ENCODE measurements around the gene CLSTN2. TPM values are rescaled to one million over a fixed set of nuclear protein-coding genes. Genes with fewer than 3 reads are reported as not detected.

CLSTN2 gene
- total RNA-seq, 1 experiment from 2014 or later, result 0.02 TPM

- TF ChIP-seq, protein P1, sequence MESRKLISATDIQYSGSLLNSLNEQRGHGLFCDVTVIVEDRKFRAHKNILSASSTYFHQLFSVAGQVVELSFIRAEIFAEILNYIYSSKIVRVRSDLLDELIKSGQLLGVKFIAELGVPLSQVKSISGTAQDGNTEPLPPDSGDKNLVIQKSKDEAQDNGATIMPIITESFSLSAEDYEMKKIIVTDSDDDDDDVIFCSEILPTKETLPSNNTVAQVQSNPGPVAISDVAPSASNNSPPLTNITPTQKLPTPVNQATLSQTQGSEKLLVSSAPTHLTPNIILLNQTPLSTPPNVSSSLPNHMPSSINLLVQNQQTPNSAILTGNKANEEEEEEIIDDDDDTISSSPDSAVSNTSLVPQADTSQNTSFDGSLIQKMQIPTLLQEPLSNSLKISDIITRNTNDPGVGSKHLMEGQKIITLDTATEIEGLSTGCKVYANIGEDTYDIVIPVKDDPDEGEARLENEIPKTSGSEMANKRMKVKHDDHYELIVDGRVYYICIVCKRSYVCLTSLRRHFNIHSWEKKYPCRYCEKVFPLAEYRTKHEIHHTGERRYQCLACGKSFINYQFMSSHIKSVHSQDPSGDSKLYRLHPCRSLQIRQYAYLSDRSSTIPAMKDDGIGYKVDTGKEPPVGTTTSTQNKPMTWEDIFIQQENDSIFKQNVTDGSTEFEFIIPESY (IDR thresholded peaks at IDR 0.05; ENCODE audit: extremely low read depth, insufficient replicate concordance, low read length), result no peak
- TF ChIP-seq POLR2AphosphoS5 (IDR thresholded peaks at IDR 0.05; ENCODE audit: low read depth, low read length), result no peak
- no peak for TF ChIP-seq EZH2 (IDR thresholded peaks at IDR 0.05)
- no peak for TF ChIP-seq EGR1 (IDR thresholded peaks at IDR 0.05; ENCODE audit: low read depth)
- TF ChIP-seq, protein P2, sequence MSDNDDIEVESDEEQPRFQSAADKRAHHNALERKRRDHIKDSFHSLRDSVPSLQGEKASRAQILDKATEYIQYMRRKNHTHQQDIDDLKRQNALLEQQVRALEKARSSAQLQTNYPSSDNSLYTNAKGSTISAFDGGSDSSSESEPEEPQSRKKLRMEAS (IDR thresholded peaks at IDR 0.05), result no peak
- TF ChIP-seq ZFX (IDR thresholded peaks at IDR 0.05), result no peak
- no peak for TF ChIP-seq CEBPB (IDR thresholded peaks at IDR 0.05; ENCODE audit: low read depth)
Measured at GRCh38 chr3:140146668-140147067, 211.7 kb downstream of the CLSTN2 start (continued).

DNA sequence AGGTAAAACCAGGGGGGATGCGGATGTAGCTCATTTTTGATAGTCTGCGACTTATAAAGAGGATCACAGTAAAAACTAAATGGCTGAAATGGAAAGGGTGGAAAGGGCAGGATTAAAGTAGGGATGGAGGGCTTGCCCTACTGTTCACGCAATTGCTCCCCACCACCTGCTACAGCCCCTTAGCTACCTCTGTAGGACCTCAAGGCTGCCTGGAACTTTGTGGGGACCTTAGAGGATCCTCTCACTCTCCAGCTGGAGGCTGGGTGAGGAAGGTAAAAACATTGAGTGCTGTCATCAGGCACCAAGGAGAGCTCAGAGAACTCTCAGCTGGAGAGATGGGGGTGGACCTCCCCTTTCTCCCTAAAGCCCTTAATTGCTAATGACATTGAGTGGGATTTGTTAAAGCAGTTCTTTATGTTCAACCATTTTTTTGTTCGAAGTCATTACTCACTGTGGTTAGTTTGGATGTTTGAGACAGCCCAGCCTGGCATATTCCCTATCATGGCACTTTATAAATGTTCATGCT lies 213.0 kb downstream of the CLSTN2 start:
- BruUV-seq (replicated peaks), result no TSS peak
- CTCF ChIA-PET, result interaction anchor here (1.3 kb wide), 1 partner anchor 20 kb away, joined by 3 read pairs; no protein-coding TSS in a partner anchor

More for the DNA sequence above, 213.0 kb downstream of the CLSTN2 start:
- Histone ChIP-seq H3K36me3 (ENCODE audit: control insufficient read depth in 1 of 2, insufficient read depth in 2 of 2, low read length in 2 of 2) (no peaks in the 10 kb centered on the region), H4K20me1 (ENCODE audit: insufficient read depth) (no peaks in the 10 kb centered on the region), H2AFZ (ENCODE audit: low read depth, low read length, poor library complexity, severe bottlenecking) (no peak overlapping the region), H3K4me1 (ENCODE audit: control insufficient read depth in 1 of 2, insufficient read depth in 2 of 2, low read length in 2 of 2) (no peaks in the 10 kb centered on the region), H3K9me3 (ENCODE audit: control insufficient read depth in 1 of 2, insufficient read depth in 1 of 2, low read depth in 1 of 2, low read length in 2 of 2) (no peaks in the 10 kb centered on the region), H3K9me2 (ENCODE audit: insufficient read depth) (no peaks in the 10 kb centered on the region), H3K4me2 (ENCODE audit: low read length) (no peak overlapping the region), H3K79me2 (ENCODE audit: insufficient read depth, low read length) (no peaks in the 10 kb centered on the region), H3K27me3 (ENCODE audit: insufficient read depth, low read length) (peaks cover 43% of the 10 kb centered on the region), H3K9ac (ENCODE audit: low read length) (no peak overlapping the region), H3K27ac (ENCODE audit: low read depth, low read length) (no peak overlapping the region), H3K4me3 (replicated peaks in 1 of 2; ENCODE audit: low read depth in 1 of 2, low read length in 2 of 2) (no peak overlapping the region)
- no peak for DNase-seq (ENCODE audit: low read depth, low spot score)
- ATAC-seq, result no peak
- ChIA-PET RAD21 (ENCODE audit: low non-redundant PET in 1 of 2, low total read pairs in 2 of 2, uncharacterized antibody in 2 of 2, unreplicated experiment in 2 of 2) (no interaction called here), POLR2A (no interaction called here)
- intact Hi-C loops (cut with micrococcal nuclease), result no loop called here
- TF ChIP-seq, protein P2 (IDR thresholded peaks at IDR 0.05), result no peak
- TF ChIP-seq ZFX (IDR thresholded peaks at IDR 0.05) (no peak), POLR2A (IDR thresholded peaks at IDR 0.05; ENCODE audit: borderline replicate concordance, extremely low read depth, insufficient read depth, insufficient read length) (no peak), SRF (IDR thresholded peaks at IDR 0.05; ENCODE audit: low read depth) (no peak), JUND (IDR thresholded peaks at IDR 0.05) (no peak), EZH2phosphoT487 (IDR thresholded peaks at IDR 0.05; ENCODE audit: borderline replicate concordance) (no peak), EGR1 (IDR thresholded peaks at IDR 0.05; ENCODE audit: low read depth) (no peak), CTCF (IDR thresholded peaks at IDR 0.05 in 2 of 3, conservative IDR thresholded peaks at IDR 0.05 in 1 of 3; ENCODE audit: borderline replicate concordance in 1 of 3, insufficient read depth in 1 of 3, low read depth in 2 of 3, low read length in 2 of 3) (no peak), SIN3A (IDR thresholded peaks at IDR 0.05; ENCODE audit: low read depth) (no peak), POLR2AphosphoS5 (IDR thresholded peaks at IDR 0.05; ENCODE audit: low read depth, low read length) (no peak), YY1 (IDR thresholded peaks at IDR 0.05; ENCODE audit: extremely low read depth, insufficient replicate concordance, low read depth, low read length) (no peak), FOSL1 (IDR thresholded peaks at IDR 0.05; ENCODE audit: low read depth) (no peak)

Data from HCT116 (cell line).